Left lung (tissue), 10 donors: ENCODE data around the gene HCN4. TPM values are rescaled to one million over a fixed set of nuclear protein-coding genes. Genes with fewer than 3 reads are reported as not detected.

Experiments used
- ATAC-seq: fragments of 200-7000 bp; cut with Tn5 transposase; one replicate; pipeline ENCODE4 v1.9.1; 2020; ENCODE audit warnings: moderate library complexity
- DNase-seq, 4 donors: peaks; one replicate each; pipeline ENCODE4 v3.0.0-alpha.2; 2013 to 2020
- H3K27ac ChIP-seq, 2 donors: fragments of 200-600 bp; sonication (generic) in 1 of 2; one replicate each; pipeline versions ENCODE4 v1.5.0 to v1.8.0; 2020 to 2021
- H3K27me3 ChIP-seq, 2 donors: fragments of 200-600 bp; sonication (generic) in 1 of 2; one replicate each; pipeline versions ENCODE4 v1.5.0 to v1.8.0; 2020 to 2021
- H3K36me3 ChIP-seq, 2 donors: fragments of 200-600 bp; sonication (generic) in 1 of 2; one replicate each; pipeline versions ENCODE4 v1.5.0 to v1.8.0; 2020 to 2021
- H3K4me1 ChIP-seq, 2 donors: fragments of 200-600 bp; one replicate each; pipeline ENCODE4 v1.8.0; 2021
- H3K4me3 ChIP-seq, 2 donors: fragments of 200-600 bp; sonication (generic) in 1 of 2; one replicate each; pipeline versions ENCODE4 v1.5.0 to v1.8.0; 2020 to 2021; ENCODE audit warnings: mild to moderate bottlenecking in 1 of 2
- H3K9me3 ChIP-seq, 2 donors: fragments of 200-600 bp; sonication (generic) in 1 of 2; one replicate each; pipeline versions ENCODE4 v1.5.0 to v1.8.0; 2020 to 2021
- intact Hi-C, 2 donors: fragments of 100-400 bp; cut with DNase I; formaldehyde crosslinking; loops; one replicate each; pipeline versions ENCODE4 v1.11.2 to v1.14.2; 2022
- polyA plus RNA-seq, 6 donors: library from polyadenylated mRNA; unstranded; fragments of 120-200 nt; gene quantifications; one replicate each; pipeline ENCODE4 v1.2.1, GENCODE V29; 2013; ENCODE audit not compliant: insufficient read length in 6 of 6
- total RNA-seq, 2 donors: library from RNA; stranded (reverse); fragmentation: NEBNext Ultra II Directional; extraction: Animal tissue kit (Norgen Biotek cat#: 25700); gene quantifications; one replicate each; pipeline ENCODE4 v1.2.1, GENCODE V29; 2021
- TF ChIP-seq, protein P1 (sequence below), 2 donors: fragments of 200-600 bp; sonication (generic) in 1 of 2; IDR thresholded peaks; one replicate each; pipeline versions ENCODE4 v1.5.0 to v1.8.0; 2021; ENCODE audit warnings: antibody characterized with exemption in 2 of 2
- donor health status: DM: no; HTN: yes; CAD: no.
- donor health status: DM: no; HTN: no; CAD: no.

HCN4 gene
- total and polyA plus RNA-seq, 8 donors = 0.09 to 0.27 (median 0.18) TPM

DNA sequence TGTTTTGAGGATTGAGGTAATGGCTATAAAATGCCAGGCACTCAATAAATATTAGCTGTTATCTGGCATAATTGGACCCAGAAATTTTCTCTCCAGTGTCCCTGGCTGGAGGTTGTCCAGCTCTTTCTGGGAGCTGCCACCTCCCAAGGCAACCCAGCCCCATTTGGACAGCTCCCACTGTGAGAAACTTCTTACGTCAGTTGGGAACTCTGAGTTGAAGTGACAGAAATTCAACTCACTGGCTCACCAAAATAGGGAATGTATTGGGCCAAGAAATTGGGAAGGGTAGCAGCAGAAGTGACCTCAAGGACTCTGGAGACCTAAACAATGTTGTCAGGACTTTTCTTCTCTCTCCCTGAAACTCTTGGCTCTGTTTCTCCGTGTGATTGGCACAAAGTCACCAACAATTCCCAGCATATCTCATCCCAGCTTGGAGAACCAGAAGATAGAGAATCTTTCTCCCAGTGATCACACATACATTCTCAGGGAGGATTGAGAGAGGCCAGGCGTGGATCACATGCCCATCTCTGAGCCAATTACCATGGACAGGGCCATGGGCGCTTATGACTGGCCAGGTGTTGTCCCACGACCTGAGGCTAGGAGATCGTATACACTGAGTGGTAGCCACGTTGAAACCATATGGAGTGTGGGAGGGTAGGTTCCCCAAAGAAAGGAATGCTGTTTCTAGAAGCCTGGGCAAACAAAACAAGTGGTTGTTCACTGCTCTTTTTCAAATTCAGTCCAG lies 22.5 kb upstream of the HCN4 start:
- H3K4me3 ChIP-seq = no peak overlapping the region
- ATAC-seq (peak; percentile 53), DNase-seq (no peak)
- intact Hi-C loops = no loop called here
- peaks cover 4 to 50% of the 10 kb centered on the region in 2 donors for H3K27me3 ChIP-seq
- H3K36me3 ChIP-seq = no peaks in the 10 kb centered on the region
- TF ChIP-seq, protein P1, sequence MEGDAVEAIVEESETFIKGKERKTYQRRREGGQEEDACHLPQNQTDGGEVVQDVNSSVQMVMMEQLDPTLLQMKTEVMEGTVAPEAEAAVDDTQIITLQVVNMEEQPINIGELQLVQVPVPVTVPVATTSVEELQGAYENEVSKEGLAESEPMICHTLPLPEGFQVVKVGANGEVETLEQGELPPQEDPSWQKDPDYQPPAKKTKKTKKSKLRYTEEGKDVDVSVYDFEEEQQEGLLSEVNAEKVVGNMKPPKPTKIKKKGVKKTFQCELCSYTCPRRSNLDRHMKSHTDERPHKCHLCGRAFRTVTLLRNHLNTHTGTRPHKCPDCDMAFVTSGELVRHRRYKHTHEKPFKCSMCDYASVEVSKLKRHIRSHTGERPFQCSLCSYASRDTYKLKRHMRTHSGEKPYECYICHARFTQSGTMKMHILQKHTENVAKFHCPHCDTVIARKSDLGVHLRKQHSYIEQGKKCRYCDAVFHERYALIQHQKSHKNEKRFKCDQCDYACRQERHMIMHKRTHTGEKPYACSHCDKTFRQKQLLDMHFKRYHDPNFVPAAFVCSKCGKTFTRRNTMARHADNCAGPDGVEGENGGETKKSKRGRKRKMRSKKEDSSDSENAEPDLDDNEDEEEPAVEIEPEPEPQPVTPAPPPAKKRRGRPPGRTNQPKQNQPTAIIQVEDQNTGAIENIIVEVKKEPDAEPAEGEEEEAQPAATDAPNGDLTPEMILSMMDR (IDR thresholded peaks at IDR 0.05) = no peak
- H3K4me1 ChIP-seq = no peaks in the 10 kb centered on the region
- H3K9me3 ChIP-seq = no peaks in the 10 kb centered on the region
- no peak overlapping the region for H3K27ac ChIP-seq

DNA sequence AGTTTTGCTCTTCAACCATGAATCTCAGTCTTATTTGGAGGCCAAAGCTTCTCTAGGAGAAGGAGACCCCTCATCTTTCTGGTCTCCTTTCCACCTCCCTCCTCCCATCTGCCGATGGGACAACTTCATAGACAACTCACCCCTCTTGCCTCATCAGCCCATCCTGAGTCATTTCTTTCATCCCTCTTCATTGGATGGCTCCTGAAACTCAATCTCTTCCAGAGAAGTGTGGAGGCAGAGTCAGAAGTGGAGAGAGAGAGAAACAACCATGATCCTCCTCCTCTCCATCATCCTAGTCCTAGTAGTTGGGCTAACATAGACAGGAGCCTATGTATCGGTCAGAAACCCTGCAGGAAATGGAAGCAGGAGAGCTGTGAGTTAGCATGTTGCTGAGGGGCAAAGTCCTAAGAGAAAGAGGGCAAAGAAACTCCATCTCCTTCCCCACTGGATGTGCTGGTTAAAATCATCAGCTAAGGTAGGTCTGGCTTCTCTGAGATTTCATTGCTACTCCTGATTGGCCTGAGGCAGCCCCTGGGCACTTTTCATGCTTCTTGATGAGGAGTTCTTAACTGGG lies 21.3 kb upstream of the HCN4 start:
- no peak overlapping the region for H3K4me3 ChIP-seq
- no peaks in the 10 kb centered on the region for H3K9me3 ChIP-seq
- intact Hi-C loops = no loop called here
- no peak for ATAC-seq
- peaks cover 4 to 53% of the 10 kb centered on the region in 2 donors for H3K27me3 ChIP-seq
- H3K4me1 ChIP-seq = no peaks in the 10 kb centered on the region
- H3K27ac ChIP-seq = no peak overlapping the region
- DNase-seq = no peak
- TF ChIP-seq, protein P1 (IDR thresholded peaks at IDR 0.05) = no peak
- H3K36me3 ChIP-seq = no peaks in the 10 kb centered on the region

DNA sequence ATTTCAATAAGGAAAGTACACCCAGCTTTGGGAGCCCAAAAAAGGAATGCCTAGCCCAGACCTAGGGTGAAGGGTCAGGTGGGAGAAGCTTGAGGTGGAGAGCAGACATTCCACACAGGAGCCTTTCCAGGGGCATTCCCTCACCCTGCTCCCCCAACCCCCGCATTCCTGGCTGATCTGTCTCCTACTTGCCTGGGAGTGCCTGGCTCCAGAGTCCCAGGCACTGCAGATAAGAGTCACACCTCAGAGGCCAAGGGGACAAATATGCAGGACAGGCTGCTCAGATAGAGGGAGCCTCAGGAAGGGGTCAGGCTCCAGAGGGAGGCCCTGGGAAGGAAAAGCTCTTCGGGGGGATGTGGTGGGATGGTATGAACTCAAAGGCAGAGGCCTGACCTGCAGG lies 20.8 kb upstream of the HCN4 start:
- no peak for ATAC-seq
- peaks cover 4 to 53% of the 10 kb centered on the region in 2 donors for H3K27me3 ChIP-seq
- H3K4me1 ChIP-seq = no peaks in the 10 kb centered on the region
- no peaks in the 10 kb centered on the region for H3K9me3 ChIP-seq
- H3K36me3 ChIP-seq = no peaks in the 10 kb centered on the region
- no peak overlapping the region for H3K27ac ChIP-seq
- intact Hi-C loops = no loop called here
- H3K4me3 ChIP-seq = no peak overlapping the region
- no peak for DNase-seq
- TF ChIP-seq, protein P1 (IDR thresholded peaks at IDR 0.05) = no peak

DNA sequence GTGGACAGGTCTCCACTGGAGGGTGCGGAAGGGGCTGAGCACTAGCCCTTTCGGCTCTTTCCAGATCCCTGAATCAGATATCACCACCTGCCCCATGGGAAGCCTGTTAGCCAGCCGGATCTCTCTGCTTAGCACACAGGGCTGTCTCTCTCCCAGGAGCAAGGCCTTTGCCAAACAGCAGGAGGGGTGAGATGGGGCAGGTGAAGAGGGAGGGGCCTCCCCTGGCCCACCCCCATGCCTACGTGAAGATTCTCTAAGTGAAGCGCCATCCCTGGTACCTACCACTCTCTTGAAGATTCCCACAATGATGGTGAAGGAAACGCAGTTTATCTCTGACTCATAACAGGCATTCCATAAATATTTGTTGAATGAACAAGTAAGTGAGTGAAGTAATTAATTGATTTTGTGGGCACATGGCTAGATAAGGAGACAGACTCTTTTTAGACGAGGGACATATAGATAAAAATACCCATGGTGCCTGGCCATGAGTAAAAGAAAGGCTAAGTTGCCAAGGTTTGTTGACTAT lies 19.6 kb upstream of the HCN4 start:
- Histone ChIP-seq H3K36me3 (no peaks in the 10 kb centered on the region), H3K9me3 (no peaks in the 10 kb centered on the region), H3K4me3 (no peak overlapping the region), H3K27me3 (peaks cover 0 to 49% of the 10 kb centered on the region in 2 donors), H3K4me1 (no peaks in the 10 kb centered on the region), H3K27ac (no peak overlapping the region)
- ATAC-seq (peak; percentile 33), DNase-seq (no peak)
- TF ChIP-seq, protein P1 (IDR thresholded peaks at IDR 0.05) = no peak
- intact Hi-C loops = no loop called here

DNA sequence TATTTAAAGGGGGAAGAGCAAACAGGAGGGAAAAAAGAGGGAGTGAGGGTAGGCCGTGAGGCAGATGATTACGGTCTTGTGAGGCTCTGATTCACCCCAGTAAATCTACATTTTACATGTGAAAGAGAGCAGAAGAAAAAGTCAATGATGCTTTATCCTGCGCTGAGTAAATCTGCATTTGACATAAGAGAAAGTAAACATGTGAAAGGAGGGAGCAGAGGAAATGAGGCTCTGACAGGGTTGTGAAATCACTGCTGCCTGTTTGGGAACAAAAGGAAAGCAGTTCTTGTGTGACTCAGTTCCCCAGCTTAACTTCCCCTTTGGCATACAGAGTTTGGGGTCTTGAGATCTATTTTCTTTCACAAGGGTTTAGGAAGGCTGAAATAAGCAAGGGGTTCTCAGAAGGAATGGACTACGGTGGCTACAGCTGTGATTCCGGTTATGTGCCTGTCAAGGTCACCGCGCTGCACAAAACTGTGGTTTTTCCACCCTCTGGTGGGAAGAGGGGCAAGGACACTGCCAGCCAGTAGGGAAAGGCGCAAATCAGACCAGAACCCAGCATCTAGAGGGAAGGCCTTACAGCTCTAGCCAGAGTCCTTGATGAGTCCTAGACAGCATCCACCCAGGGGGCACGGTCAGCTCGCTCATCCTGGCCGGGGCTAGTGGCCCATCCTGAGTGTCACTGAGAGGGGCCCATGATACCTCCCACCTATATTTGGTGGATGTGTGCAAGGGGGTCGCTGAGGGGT lies 18.9 kb upstream of the HCN4 start:
- ATAC-seq (no peak), DNase-seq (no peak)
- H3K36me3 ChIP-seq = no peaks in the 10 kb centered on the region
- no peak overlapping the region for H3K27ac ChIP-seq
- H3K4me3 ChIP-seq = no peak overlapping the region
- TF ChIP-seq, protein P1 (IDR thresholded peaks at IDR 0.05) = no peak
- H3K27me3 ChIP-seq = peaks cover 0 to 43% of the 10 kb centered on the region in 2 donors
- intact Hi-C loops = no loop called here
- no peaks in the 10 kb centered on the region for H3K4me1 ChIP-seq
- H3K9me3 ChIP-seq = no peaks in the 10 kb centered on the region
